Upper lobe of left lung (tissue), 6 donors: ENCODE data around the gene ZNF668. TPM values are rescaled to one million over a fixed set of nuclear protein-coding genes. Genes with fewer than 3 reads are reported as not detected.

ENCODE experiments used
- ATAC-seq, 2 donors: fragments of 200-7000 bp; cut with Tn5 transposase; one replicate each; pipeline ENCODE4 v1.9.1; 2022; ENCODE audit warnings: mild to moderate bottlenecking in 2 of 2, moderate library complexity in 2 of 2; ENCODE audit not compliant: low FRiP score in 2 of 2
- DNase-seq, 2 donors: peaks; one replicate each; pipeline ENCODE4 v3.0.0-alpha.2; 2019 to 2020
- H3K27ac ChIP-seq, 4 donors: fragments of 200-600 bp; sonication (generic); one replicate each; pipeline ENCODE4 v1.5.1; 2016 to 2019
- H3K27me3 ChIP-seq, 4 donors: fragments of 200-600 bp; sonication (generic); one replicate each; pipeline ENCODE4 v1.5.1; 2017 to 2019
- H3K36me3 ChIP-seq, 4 donors: fragments of 200-600 bp; sonication (generic); one replicate each; pipeline ENCODE4 v1.5.1; 2016 to 2019
- H3K4me1 ChIP-seq, 4 donors: fragments of 200-600 bp; sonication (generic); one replicate each; pipeline ENCODE4 v1.5.1; 2018 to 2019
- H3K4me3 ChIP-seq, 4 donors: fragments of 200-600 bp; sonication (generic); one replicate each; pipeline ENCODE4 v1.5.1; 2017 to 2019; ENCODE audit warnings: mild to moderate bottlenecking in 2 of 4, moderate library complexity in 1 of 4
- H3K9me3 ChIP-seq, 4 donors: fragments of 200-600 bp; sonication (generic); one replicate each; pipeline ENCODE4 v1.5.1; 2018 to 2019
- CTCF ChIP-seq, 6 experiments: fragments of 450-650 bp in 4 of 6; fragments of 200-600 bp in 2 of 6; sonication (generic) in 2 of 6; IDR thresholded peaks; one replicate each; pipeline ENCODE4 v1.5.1; 2016 to 2019; ENCODE audit warnings: antibody characterized with exemption in 6 of 6
- EP300 ChIP-seq, 4 donors: sonication (generic); formaldehyde crosslinking; IDR thresholded peaks; one replicate each; pipeline ENCODE4 v1.5.1; 2017; ENCODE audit warnings: antibody characterized with exemption in 4 of 4, control low read depth in 2 of 4
- POLR2A ChIP-seq, 4 donors: fragments of 450-650 bp; IDR thresholded peaks; one replicate each; pipeline ENCODE4 v1.5.1; 2016 to 2017; ENCODE audit warnings: antibody characterized with exemption in 4 of 4, mild to moderate bottlenecking in 2 of 4
- POLR2AphosphoS5 ChIP-seq, 2 donors: sonication (generic); formaldehyde crosslinking; IDR thresholded peaks; one replicate each; pipeline ENCODE4 v1.5.1; 2017; ENCODE audit warnings: antibody characterized with exemption in 2 of 2
- WGBS, 2 donors: methylation state at CpG; one replicate each; pipeline ENCODE4 v1.1.5; 2017 to 2018; 5-methylcytosine and 5-hydroxymethylcytosine counted together
- total RNA-seq, 6 donors: library from RNA; depleted of rRNA in 4 of 6; stranded (reverse); fragments of >200 nt in 4 of 6; gene quantifications; one replicate each; pipeline versions ENCODE4 v1.1.0 to v1.2.1, GENCODE V29; 2016 to 2021
- donor health status: DM: no; HTN: no; CAD: no; lungs with moderate emphysema.
- donor health status: DM: no; HTN: yes; CAD: no; lungs with severe emphysema.

The ZNF668 gene
- total RNA-seq, 6 donors from 2014 or later = 8.4 to 21.0 (median 11.4) TPM

GRCh38 chr16:31078597-31079341 is 4.7 kb upstream of the ZNF668 start:
- Histone ChIP-seq H3K27ac (no peak overlapping the region), H3K4me3 (no peak overlapping the region), H3K4me1 (peaks cover 17 to 48% (median 26%) of the 10 kb centered on the region in 4 donors), H3K27me3 (no peaks in the 10 kb centered on the region), H3K9me3 (no peaks in the 10 kb centered on the region), H3K36me3 (peaks cover 37 to 78% (median 62%) of the 10 kb centered on the region in 4 donors)
- no peak for TF ChIP-seq CTCF (IDR thresholded peaks at IDR 0.05)
- no peak for TF ChIP-seq EP300 (IDR thresholded peaks at IDR 0.05)
- no peak for DNase-seq
- ATAC-seq = no peak
- 88 to 90% methylated on average over 8 to 15 of the region's 15 CpGs for WGBS, 2 donors

- H3K36me3 ChIP-seq = peaks cover 37 to 68% (median 60%) of the 10 kb centered on the region in 4 donors
- WGBS, 2 donors = 91 to 94% methylated on average over 11 to 14 of the region's 30 CpGs
These were observed 3.8 kb upstream of the ZNF668 start for GRCh38 chr16:31077592-31078396.

GRCh38 chr16:31077024-31077423 is 3.0 kb upstream of the ZNF668 start:
- H3K4me1 ChIP-seq = peaks cover 22 to 52% (median 29%) of the 10 kb centered on the region in 4 donors
- H3K4me3 ChIP-seq = no peak overlapping the region
- no peaks in the 10 kb centered on the region for H3K27me3 ChIP-seq
- ATAC-seq = no peak
- TF ChIP-seq POLR2AphosphoS5 (IDR thresholded peaks at IDR 0.05) = no peak
- no peak for TF ChIP-seq EP300 (IDR thresholded peaks at IDR 0.05)
- TF ChIP-seq CTCF (IDR thresholded peaks at IDR 0.05) = no peak
- no peak for TF ChIP-seq POLR2A (IDR thresholded peaks at IDR 0.05)
- H3K36me3 ChIP-seq = peaks cover 37 to 60% (median 58%) of the 10 kb centered on the region in 4 donors
- H3K27ac ChIP-seq = no peak overlapping the region
- H3K9me3 ChIP-seq = no peaks in the 10 kb centered on the region
- 95 to 98% methylated on average over 13 of the region's 13 CpGs for WGBS, 2 donors
- no peak for DNase-seq

More at GRCh38 chr16:31077592-31078396, 3.8 kb upstream of the ZNF668 start:
- DNase-seq = no peak
- Histone ChIP-seq H3K4me1 (peaks cover 17 to 46% (median 23%) of the 10 kb centered on the region in 4 donors), H3K4me3 (no peak overlapping the region), H3K27ac (no peak overlapping the region), H3K9me3 (no peaks in the 10 kb centered on the region), H3K27me3 (no peaks in the 10 kb centered on the region)
- TF ChIP-seq POLR2AphosphoS5 (IDR thresholded peaks at IDR 0.05) = no peak
- TF ChIP-seq EP300 (IDR thresholded peaks at IDR 0.05) = no peak
- TF ChIP-seq POLR2A (IDR thresholded peaks at IDR 0.05) = no peak
- no peak for TF ChIP-seq CTCF (IDR thresholded peaks at IDR 0.05)
- no peak for ATAC-seq

- H3K4me1 ChIP-seq = peaks cover 21 to 53% (median 25%) of the 10 kb centered on the region in 4 donors
- H3K36me3 ChIP-seq = peaks cover 37 to 54% (median 53%) of the 10 kb centered on the region in 4 donors
These were observed 2.3 kb upstream of the ZNF668 start for GRCh38 chr16:31076319-31076718.

More at GRCh38 chr16:31076319-31076718, 2.3 kb upstream of the ZNF668 start:
- no peak for DNase-seq
- H3K9me3 ChIP-seq = no peaks in the 10 kb centered on the region
- no peak for ATAC-seq
- WGBS, 2 donors = 84 to 95% methylated on average over 3 to 16 of the region's 16 CpGs
- H3K27me3 ChIP-seq = no peaks in the 10 kb centered on the region
- TF ChIP-seq POLR2A (IDR thresholded peaks at IDR 0.05) (no peak), EP300 (IDR thresholded peaks at IDR 0.05) (no peak), CTCF (IDR thresholded peaks at IDR 0.05) (no peak), POLR2AphosphoS5 (IDR thresholded peaks at IDR 0.05) (no peak)
- no peak overlapping the region for H3K27ac ChIP-seq
- no peak overlapping the region for H3K4me3 ChIP-seq
